Activated T-helper 1 cell treated with anti-CD3 and anti-CD28 coated beads, Interleukin-12 subunit alpha, Interleukin-12 subunit beta, Interleukin-2, Interleukin-4 antibody, amounts not matched to agents 30 ng/mL and 10 ng/mL and 1 ng/mL, durations not matched to agents 14 hours and 24 hours and 36 hours (primary cell): Measurements from ENCODE around the gene TRAK2. TPM values are rescaled to one million over a fixed set of nuclear protein-coding genes. Genes with fewer than 3 reads are reported as not detected.

ENCODE experiments used
- DNase-seq: peaks from one replicate; pipeline ENCODE4 v3.0.0; 2021; ENCODE audit warnings: low spot score
- H3K27ac Mint-ChIP-seq: one replicate; pipeline ENCODE4 v1.8.0; 2021; ENCODE audit warnings: mild to moderate bottlenecking, mixed read lengths
- H3K27me3 Mint-ChIP-seq: one replicate; pipeline ENCODE4 v1.8.0; 2022; ENCODE audit warnings: mild to moderate bottlenecking, moderate library complexity, mixed read lengths; ENCODE audit not compliant: insufficient read depth
- H3K36me3 Mint-ChIP-seq: one replicate; pipeline ENCODE4 v1.8.0; 2021; ENCODE audit warnings: low read depth, mixed read lengths
- H3K4me1 Mint-ChIP-seq: one replicate; pipeline ENCODE4 v1.8.0; 2021; ENCODE audit warnings: low read depth, mixed read lengths
- H3K4me3 Mint-ChIP-seq: one replicate; pipeline ENCODE4 v1.8.0; 2021; ENCODE audit warnings: mild to moderate bottlenecking, moderate library complexity, mixed read lengths
- H3K9me3 Mint-ChIP-seq: one replicate; pipeline ENCODE4 v1.8.0; 2021; ENCODE audit warnings: mixed read lengths
- intact Hi-C: fragments of 100-400 bp; cut with micrococcal nuclease; formaldehyde crosslinking; loops from one replicate; pipeline ENCODE4 v1.15.1; 2024
- total RNA-seq: library from RNA; stranded (reverse); gene quantifications from 2 replicates; pipeline ENCODE4 v1.2.3, GENCODE V29; 2022

The TRAK2 gene
- total RNA-seq, 1 donor from 2014 or later: 28.9 TPM

DNA sequence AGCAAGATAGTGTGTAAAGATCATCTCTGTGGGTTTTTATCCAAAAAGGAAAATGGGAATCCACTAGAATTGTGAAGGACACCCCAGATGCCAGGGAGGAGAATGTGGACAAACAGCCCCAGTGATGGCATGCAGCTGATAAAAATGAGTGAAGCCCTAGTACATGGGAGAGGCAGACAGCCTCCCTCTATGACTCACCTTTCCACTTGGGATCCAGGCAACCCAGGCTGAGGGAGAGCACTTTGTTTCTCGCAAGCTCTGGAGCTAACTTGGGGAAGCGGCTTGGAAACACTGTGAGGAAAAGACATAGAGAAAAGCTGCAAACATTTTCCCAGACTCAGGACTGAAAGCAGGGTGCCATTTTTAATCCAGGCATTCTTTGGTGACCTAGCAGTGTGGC, 88.9 kb downstream of the TRAK2 start:
- H3K4me3 Mint-ChIP-seq: no peak overlapping the region

DNA sequence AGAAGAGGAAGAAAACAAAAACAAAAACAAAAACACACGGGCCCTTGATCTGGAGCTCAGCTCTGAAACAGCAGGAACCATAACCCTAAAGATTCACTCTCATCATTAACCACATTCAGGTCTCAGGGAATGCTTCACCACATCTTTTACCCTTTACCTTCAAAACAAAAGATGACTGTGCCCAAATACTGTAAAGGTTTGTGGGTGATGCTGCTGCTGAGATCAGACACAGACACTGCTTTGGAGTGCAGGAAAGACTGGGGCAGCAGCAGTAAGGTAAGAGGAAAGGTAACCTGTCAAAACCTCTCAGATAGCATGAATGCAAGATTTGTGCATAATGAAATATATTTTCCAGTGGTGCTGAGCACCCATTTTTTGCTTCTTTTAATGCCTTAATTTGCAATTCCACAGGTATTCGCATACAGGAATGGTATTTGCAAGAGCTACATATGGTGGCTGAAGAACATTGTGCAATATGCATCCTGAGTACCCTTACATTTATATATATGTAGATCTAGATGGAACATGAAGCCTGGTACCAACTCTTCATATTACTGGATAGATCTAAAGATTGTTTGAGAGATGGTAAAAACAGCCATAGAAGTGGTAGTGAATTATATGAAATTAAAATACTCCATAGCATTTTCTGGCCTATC, 90.1 kb downstream of the TRAK2 start:
- Mint-ChIP-seq H3K27ac (no peak overlapping the region), H3K27me3 (no peaks in the 10 kb centered on the region)

More for the DNA sequence above, 88.9 kb downstream of the TRAK2 start:
- H3K4me1 Mint-ChIP-seq: peaks cover 49% of the 10 kb centered on the region
- intact Hi-C loops: loop anchor here (10.0 kb wide), 1 partner anchor 458 kb away; no protein-coding TSS in a partner anchor
- peaks cover 39% of the 10 kb centered on the region for H3K36me3 Mint-ChIP-seq
- H3K9me3 Mint-ChIP-seq: peaks cover 11% of the 10 kb centered on the region
- H3K27ac Mint-ChIP-seq: no peak overlapping the region
- H3K27me3 Mint-ChIP-seq: no peaks in the 10 kb centered on the region
- DNase-seq: no peak

DNA sequence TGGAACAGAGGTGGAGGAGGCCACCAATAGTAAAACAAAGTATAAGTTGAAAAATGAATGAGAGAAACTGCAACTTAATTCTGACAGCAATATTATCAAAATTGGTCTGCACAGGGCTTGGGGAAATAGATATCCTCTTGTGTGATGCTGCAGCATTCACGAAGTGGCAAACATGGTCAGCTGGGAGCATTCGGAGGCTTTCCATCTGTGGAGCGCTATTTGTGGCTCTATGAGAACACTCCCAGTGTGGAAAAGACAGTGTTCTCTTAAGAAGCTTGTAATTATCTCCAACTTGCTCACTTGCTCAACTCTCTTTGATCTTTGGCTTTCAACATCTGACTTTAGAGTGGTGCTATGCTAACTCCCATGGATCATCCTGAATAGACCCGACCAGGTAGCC, 91.0 kb downstream of the TRAK2 start:
- H3K27me3 Mint-ChIP-seq: no peaks in the 10 kb centered on the region
- no peak for DNase-seq
- no peak overlapping the region for H3K4me3 Mint-ChIP-seq
- H3K27ac Mint-ChIP-seq: no peak overlapping the region
- H3K9me3 Mint-ChIP-seq: peaks cover 4% of the 10 kb centered on the region
- peaks cover 26% of the 10 kb centered on the region for H3K36me3 Mint-ChIP-seq
- intact Hi-C loops: loop anchor here (10.0 kb wide), 1 partner anchor 455 kb away; no protein-coding TSS in a partner anchor
- H3K4me1 Mint-ChIP-seq: peaks cover 44% of the 10 kb centered on the region

More for the DNA sequence above, 90.1 kb downstream of the TRAK2 start:
- Mint-ChIP-seq H3K36me3 (peaks cover 30% of the 10 kb centered on the region), H3K4me1 (peaks cover 44% of the 10 kb centered on the region), H3K4me3 (no peak overlapping the region), H3K9me3 (peaks cover 4% of the 10 kb centered on the region)
- no peak for DNase-seq
- intact Hi-C loops: loop anchor here (10.0 kb wide), 1 partner anchor 456 kb away; no protein-coding TSS in a partner anchor

DNA sequence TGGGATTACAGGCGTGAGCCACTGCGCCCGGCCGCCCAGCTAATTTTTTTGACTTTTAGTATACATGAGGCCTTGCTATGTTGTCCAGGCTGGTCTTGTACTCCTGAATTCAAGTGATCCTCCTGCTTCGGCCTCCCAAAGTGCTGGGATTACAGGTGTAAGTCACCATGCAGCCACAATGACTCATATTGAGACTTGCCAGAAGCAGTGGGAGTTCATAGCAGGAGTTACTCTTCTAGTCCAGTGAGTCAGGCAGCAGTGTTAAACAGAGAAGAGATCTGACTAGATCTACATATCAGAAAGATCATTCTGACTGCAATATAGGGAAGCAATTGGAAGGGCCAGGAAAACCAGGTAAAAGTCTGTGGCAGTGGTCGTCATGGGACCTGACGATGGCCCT, 92.6 kb downstream of the TRAK2 start:
- Mint-ChIP-seq H3K9me3 (no peaks in the 10 kb centered on the region), H3K27ac (no peak overlapping the region), H3K27me3 (no peaks in the 10 kb centered on the region), H3K4me1 (peaks cover 37% of the 10 kb centered on the region), H3K4me3 (no peak overlapping the region), H3K36me3 (peaks cover 22% of the 10 kb centered on the region)
- peak; percentile 12 for DNase-seq
- intact Hi-C loops: no loop called here

DNA sequence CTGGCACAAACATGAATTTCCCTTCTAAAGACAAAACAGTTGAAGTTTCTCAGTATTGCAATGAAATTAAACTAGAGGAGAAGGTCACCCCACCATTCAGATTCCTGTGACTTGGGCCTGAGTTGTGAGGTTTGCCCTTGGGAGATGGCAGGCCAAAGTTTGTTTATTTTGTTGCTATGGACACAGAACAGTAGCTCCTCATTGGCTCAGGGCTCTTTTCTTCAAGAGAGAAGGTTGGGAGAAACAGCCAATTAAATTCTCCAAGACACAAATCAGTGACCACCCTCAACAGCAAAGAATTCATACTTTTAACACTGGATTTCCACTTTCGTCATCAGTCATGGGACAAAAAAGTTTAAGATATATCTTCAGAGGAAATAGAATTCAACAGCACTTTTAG, 94.0 kb downstream of the TRAK2 start, which contains the start of gene FLACC1:
TSS of gene FLACC1 (minus strand) at position 125 of the 400 bp plus-strand sequence. CDS start 5,941 bp downstream, outside the sequence.
- H3K9me3 Mint-ChIP-seq: no peaks in the 10 kb centered on the region
- H3K27ac Mint-ChIP-seq: no peak within 1 kb of the TSS
- peaks cover 21% of the 10 kb centered on the region for H3K36me3 Mint-ChIP-seq
- no peak within 1 kb of the TSS for H3K4me3 Mint-ChIP-seq
- peaks cover 33% of the 10 kb centered on the region for H3K4me1 Mint-ChIP-seq
- DNase-seq: no peak
- intact Hi-C loops: no loop called here
- H3K27me3 Mint-ChIP-seq: no peaks in the 10 kb centered on the region

DNA sequence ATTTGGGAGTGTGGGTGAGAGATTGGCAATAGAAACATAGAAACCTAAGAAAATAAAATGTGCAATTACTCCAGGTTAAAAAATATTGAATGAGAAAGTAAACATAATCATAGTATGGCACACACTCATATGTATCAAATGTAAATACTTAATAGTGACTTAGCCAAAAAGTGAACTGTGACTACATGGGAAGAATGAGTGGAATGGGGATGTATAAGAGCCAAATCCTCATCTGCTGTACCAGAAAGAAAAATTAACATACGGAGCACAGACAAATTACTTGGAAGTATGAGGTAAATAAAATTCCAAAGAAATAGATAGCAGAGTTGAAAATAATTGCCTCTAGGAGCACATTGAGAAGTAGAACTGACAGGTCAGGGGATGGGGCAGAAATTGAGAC, 98.1 kb downstream of the TRAK2 start:
- Mint-ChIP-seq H3K9me3 (no peaks in the 10 kb centered on the region), H3K27me3 (no peaks in the 10 kb centered on the region), H3K4me3 (no peak overlapping the region), H3K4me1 (no peaks in the 10 kb centered on the region), H3K27ac (no peak overlapping the region), H3K36me3 (peaks cover 4% of the 10 kb centered on the region)
- no peak for DNase-seq
- intact Hi-C loops: no loop called here

DNA sequence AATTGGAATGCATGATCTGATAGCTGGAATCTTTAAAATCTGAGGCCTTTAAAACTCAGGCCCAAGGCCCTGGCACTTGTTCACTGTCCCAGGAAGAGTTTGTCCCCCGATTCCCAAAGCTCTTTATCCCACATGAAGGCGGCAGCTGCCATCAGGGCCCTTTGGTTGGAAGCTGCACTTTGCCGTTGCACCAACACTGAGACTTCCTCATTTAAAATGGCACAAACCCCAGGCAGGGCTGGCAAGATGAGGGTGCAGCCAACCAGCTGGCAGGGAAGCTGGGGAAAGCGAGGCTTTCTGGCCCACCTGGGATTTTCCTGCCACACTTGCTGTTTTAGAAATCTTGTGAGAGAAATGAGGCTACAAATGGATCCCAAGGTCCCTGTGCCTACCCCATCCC, 100.4 kb downstream of the TRAK2 start:
- no peak overlapping the region for H3K27ac Mint-ChIP-seq
- no peak for DNase-seq
- H3K9me3 Mint-ChIP-seq: no peaks in the 10 kb centered on the region
- H3K27me3 Mint-ChIP-seq: no peaks in the 10 kb centered on the region
- no peak overlapping the region for H3K4me3 Mint-ChIP-seq
- H3K36me3 Mint-ChIP-seq: peaks cover 4% of the 10 kb centered on the region
- intact Hi-C loops: no loop called here
- no peaks in the 10 kb centered on the region for H3K4me1 Mint-ChIP-seq

DNA sequence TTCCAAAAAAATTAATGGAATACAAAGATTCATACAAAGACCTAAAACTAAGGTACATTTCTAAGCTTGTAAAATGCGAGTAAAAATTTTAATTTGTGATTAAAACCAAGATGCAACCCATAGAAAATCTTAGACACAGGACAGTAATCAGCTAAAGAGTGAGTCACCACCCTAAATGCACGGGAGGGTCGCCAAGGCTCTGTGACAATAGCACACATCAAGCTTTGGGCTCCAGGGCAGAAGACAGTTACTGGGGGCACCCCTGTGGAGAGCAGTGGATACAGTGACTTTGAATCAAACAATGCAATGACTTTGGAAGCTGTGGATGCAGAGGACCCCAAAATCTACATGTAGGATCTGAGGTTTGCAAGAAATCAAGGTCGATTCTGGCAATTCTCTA, 101.7 kb downstream of the TRAK2 start:
- Mint-ChIP-seq H3K4me3 (no peak overlapping the region), H3K27me3 (no peaks in the 10 kb centered on the region), H3K9me3 (no peaks in the 10 kb centered on the region), H3K36me3 (peaks cover 8% of the 10 kb centered on the region), H3K27ac (no peak overlapping the region), H3K4me1 (no peaks in the 10 kb centered on the region)
- intact Hi-C loops: no loop called here
- DNase-seq: no peak

DNA sequence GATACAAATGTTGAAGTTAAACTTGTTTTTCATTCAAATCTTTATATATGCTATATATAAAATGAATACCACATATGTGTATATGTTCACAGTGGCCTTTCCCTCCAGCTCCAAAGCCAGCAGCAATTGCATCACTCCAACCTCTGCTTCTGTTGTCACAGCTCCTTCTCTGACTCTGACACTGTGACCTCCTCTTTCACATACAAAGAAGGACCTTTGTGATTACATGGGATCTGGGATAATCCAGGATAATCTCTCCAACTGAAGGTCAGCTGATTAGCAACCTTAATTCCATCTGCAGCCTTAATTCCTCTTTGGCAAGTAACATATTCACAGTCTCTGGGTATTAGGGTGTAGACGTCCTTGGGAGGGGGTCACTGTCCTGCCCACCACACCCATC, 102.5 kb downstream of the TRAK2 start:
- no peaks in the 10 kb centered on the region for H3K4me1 Mint-ChIP-seq
- H3K9me3 Mint-ChIP-seq: no peaks in the 10 kb centered on the region
- no peak for DNase-seq
- no peaks in the 10 kb centered on the region for H3K27me3 Mint-ChIP-seq
- H3K27ac Mint-ChIP-seq: no peak overlapping the region
- H3K4me3 Mint-ChIP-seq: no peak overlapping the region
- intact Hi-C loops: no loop called here
- peaks cover 9% of the 10 kb centered on the region for H3K36me3 Mint-ChIP-seq

DNA sequence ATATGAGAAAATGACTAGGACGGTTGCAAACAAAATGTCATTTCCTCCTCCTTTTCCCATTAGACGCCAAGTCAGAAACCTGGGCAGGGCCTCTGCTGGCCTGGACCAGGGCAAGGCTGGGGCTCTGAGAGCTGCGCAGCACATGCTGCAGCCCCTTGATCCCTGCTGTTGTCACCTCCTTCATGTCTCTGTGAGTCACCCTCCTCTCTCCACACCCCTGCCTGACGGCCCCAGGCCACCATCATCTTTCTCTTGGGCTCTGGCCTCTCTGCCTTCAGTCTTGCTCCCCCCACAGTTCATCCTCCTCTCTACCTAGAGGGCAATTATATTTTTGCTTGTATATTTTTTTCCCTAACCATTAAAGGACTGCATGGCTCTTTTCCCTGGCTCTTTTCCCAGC, 104.1 kb downstream of the TRAK2 start:
- intact Hi-C loops: no loop called here
- no peak overlapping the region for H3K27ac Mint-ChIP-seq
- H3K4me3 Mint-ChIP-seq: no peak overlapping the region
- H3K9me3 Mint-ChIP-seq: no peaks in the 10 kb centered on the region
- no peaks in the 10 kb centered on the region for H3K4me1 Mint-ChIP-seq
- H3K27me3 Mint-ChIP-seq: no peaks in the 10 kb centered on the region
- peaks cover 19% of the 10 kb centered on the region for H3K36me3 Mint-ChIP-seq
- no peak for DNase-seq

DNA sequence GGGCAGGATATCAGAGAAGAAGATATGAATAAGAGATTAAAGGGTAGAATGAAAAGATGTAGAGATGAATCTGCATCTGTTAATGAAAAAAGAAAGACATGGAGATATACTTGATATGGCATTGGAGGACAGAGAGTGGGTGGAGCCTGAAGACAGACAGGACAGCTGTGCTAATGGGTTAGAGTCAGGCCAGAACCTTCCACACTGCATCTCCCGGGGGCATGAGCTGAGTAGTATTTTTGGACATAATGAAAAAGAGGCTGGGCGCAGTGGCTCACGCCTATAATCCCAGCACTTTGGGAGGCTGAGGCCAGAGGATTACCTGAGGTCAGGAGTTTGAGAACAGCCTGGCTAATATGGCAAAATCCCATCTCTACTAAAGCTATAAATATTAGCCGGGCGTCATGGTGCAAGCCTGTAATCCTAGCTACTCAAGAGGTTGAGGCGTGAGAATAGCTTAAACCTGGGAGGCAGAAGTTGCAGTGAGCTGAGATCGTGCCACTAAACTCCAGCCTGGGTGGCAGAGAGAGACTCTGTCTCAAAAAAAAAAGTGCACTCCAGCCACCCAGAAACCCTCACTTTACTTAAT, 105.5 kb downstream of the TRAK2 start:
- Mint-ChIP-seq H3K4me1 (peaks cover 3% of the 10 kb centered on the region), H3K9me3 (peaks cover 7% of the 10 kb centered on the region), H3K36me3 (peaks cover 25% of the 10 kb centered on the region), H3K27me3 (no peaks in the 10 kb centered on the region), H3K4me3 (no peak overlapping the region), H3K27ac (no peak overlapping the region)
- intact Hi-C loops: no loop called here
- DNase-seq: no peak

DNA sequence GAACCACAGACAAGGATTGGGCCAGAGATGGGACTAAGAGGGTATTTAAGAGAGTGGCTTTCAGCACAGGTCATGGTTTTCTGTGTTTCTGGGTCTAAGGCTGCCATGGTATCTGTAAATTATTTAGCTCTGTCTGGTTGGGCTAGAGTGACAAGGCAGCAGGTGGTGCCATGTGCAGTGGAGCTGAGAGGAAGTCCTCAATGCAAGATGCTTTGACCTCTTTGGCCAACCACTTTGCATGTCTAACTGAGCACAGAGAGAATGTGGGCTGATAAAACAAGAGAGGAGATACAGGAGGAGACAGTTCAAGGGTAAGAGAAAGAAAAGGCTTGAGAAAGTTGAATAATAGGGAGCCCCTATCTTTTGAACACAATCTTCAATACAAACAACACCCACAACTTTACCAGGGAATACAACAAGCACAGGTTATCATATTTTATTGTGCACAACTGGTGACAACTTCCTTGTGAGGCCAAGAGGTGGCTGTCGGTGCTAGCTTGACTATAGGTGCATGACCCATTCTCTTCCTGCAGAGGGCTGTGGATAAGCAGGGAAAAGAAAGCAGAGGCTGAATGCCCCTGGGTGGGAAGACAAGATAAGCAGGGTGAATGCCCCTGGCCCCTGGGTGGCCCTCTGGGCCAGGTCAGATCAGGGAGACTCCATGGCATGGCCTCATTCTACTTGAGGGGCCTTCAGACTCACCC, 106.4 kb downstream of the TRAK2 start:
- Mint-ChIP-seq H3K9me3 (peaks cover 11% of the 10 kb centered on the region), H3K27ac (no peak overlapping the region), H3K4me3 (no peak overlapping the region), H3K27me3 (no peaks in the 10 kb centered on the region), H3K4me1 (peaks cover 12% of the 10 kb centered on the region), H3K36me3 (peaks cover 27% of the 10 kb centered on the region)
- intact Hi-C loops: no loop called here
- no peak for DNase-seq

DNA sequence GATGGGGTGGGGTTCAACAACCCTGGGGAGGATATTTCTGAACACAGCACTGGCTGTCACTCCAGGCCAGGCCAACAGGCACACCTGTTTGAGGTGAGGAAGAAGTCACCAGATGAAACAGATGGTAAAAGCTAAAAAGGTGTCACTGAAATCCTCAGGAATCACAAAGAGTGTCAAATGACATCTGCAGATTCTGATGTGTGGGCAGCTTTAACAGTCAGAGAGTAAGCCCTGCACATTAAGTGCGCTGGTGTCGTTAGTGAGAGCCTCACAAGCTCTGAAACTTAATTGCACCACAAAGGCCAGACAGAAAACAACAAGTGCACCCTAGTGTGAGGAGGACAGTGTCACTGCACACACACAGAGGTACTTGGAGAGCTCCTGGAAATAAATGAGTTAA, 107.7 kb downstream of the TRAK2 start:
- H3K36me3 Mint-ChIP-seq: peaks cover 31% of the 10 kb centered on the region
- intact Hi-C loops: no loop called here
- no peak overlapping the region for H3K4me3 Mint-ChIP-seq
- no peak for DNase-seq
- no peaks in the 10 kb centered on the region for H3K27me3 Mint-ChIP-seq
- H3K27ac Mint-ChIP-seq: no peak overlapping the region
- peaks cover 12% of the 10 kb centered on the region for H3K4me1 Mint-ChIP-seq
- H3K9me3 Mint-ChIP-seq: peaks cover 19% of the 10 kb centered on the region
